HG03060 (cell line): Measurements from ENCODE around the gene NFATC1.

ENCODE experiments used
- ATAC-seq: cut with Tn5 transposase; IDR thresholded peaks from one replicate; pipeline ENCODE4 v1.9.1; 2021; ENCODE audit warnings: low read depth, moderate number of reproducible peaks; ENCODE audit not compliant: unreplicated experiment

NFATC1 gene

DNA sequence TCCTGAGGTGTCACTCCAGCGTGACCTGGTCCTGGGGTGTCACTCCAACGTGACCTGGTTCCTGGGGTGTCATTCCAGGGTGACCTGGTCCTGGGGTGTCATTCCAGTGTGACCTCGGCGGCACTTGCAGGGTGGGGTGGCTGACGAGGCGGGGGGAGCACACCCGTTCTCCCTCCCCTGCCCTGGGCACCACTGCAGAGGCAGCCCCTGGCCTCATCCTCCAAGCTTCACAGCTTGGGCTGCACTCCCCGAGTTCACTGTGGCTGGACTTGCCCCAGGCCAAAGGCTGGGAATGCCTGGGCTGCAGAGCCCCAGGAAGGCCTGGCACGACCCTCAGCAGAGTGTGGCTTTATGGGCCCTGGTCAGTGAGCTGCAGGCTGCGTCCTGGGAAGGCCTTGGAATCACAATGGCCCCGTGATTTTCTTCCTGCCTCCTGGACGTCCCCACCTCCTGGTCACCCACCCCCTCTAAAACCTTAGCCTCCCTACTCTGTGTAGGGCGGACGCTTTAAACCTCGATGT is 88.3 kb downstream of the NFATC1 start:
- ATAC-seq = no peak

DNA sequence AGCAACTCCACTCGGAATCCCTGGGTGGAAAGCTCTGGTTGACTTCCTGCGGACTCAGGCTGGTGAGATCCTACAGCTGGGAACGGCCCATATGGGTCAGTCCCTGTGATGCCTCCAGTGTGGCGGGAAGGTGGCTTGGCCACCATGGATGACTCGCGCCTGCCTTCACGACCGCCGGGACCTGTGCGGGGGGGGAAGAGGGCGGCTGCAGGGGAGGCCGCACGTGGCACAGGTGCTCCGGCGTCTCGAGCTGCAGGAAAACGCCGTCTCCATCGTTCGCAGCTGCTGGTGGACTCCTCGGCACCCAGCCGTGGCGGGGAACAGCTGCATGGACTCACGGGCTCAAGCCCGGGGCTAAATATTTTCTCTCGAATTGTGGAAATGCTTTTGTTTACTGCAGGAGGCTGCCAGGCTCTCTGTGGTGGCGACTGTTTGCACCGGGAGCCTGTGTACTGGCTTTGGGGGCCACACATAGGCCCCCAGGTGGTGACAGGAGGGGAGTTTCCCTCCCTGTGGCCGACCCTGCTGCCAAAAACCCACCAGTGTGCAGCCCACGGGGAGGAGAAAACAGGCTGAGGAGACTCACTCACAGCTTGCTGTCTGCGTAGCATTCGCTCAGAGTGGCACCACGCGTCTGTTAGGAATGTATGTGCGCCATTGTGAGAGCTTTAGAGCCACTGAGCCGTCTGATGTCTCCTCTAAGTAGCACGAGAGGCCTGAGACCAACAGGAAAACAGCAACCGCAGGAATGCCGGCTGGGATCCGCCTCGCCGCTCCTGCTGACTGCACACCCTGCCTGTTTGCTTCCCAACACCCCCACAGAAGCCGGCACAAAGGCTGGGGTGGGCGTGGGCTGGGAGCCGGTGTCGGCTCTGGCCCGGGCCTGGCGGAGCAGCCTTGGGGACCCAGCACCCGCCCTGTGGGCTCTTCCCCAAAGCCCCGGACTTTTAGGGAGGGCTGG is 89.2 kb downstream of the NFATC1 start:
- ATAC-seq = no peak

DNA sequence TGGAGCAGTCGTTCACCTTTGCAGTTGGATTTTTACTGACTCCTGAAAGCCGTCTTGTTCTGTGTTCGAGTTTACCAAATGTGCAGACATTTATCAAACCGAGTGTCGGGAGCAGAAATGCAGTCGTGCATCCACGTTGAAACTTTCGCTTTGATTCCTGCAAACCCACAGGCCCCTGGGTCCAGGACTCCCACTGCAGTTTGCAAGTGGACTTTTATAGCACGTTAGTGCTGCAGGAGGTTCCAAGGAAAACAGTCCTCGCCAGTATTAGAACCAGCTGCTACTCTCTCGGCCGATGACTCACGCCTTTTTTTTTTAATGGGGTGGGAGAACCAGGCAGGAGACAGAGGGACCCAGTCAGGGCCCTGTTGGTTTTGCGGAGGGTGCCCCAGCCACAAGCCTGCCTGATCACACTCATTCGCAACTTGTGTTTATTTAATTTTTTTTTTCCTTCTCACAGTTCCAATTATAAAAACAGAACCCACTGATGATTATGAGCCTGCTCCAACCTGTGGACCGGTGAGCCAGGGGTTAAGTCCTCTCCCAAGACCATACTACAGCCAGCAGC is 90.1 kb downstream of the NFATC1 start:
- no peak for ATAC-seq

DNA sequence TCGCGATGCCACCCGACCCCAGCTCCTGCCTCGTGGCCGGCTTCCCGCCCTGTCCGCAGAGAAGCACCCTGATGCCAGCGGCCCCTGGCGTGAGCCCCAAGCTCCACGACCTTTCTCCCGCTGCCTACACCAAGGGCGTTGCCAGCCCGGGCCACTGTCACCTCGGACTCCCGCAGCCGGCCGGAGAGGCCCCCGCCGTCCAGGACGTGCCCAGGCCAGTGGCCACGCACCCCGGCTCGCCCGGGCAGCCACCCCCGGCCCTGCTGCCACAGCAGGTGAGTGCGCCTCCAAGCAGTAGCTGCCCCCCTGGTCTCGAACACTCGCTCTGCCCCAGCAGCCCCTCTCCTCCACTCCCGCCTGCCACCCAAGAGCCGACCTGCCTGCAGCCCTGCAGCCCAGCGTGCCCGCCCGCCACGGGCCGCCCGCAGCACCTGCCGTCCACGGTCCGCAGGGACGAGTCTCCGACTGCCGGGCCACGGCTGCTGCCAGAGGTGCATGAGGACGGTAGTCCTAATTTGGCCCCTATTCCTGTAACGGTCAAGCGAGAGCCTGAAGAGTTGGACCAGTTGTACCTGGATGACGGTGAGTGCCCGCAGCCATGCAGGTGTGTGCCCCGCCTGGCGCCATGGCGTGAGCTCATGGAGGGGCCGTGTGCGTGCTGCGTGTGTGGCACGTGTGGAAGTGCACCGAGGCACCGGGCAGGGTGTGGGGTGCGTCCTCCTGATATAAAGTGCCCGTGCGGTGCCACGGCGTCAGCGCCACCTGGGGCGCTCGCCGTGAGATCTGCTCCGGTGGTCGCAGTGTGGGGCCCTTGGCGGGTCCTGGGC is 90.8 kb downstream of the NFATC1 start:
- no peak for ATAC-seq

DNA sequence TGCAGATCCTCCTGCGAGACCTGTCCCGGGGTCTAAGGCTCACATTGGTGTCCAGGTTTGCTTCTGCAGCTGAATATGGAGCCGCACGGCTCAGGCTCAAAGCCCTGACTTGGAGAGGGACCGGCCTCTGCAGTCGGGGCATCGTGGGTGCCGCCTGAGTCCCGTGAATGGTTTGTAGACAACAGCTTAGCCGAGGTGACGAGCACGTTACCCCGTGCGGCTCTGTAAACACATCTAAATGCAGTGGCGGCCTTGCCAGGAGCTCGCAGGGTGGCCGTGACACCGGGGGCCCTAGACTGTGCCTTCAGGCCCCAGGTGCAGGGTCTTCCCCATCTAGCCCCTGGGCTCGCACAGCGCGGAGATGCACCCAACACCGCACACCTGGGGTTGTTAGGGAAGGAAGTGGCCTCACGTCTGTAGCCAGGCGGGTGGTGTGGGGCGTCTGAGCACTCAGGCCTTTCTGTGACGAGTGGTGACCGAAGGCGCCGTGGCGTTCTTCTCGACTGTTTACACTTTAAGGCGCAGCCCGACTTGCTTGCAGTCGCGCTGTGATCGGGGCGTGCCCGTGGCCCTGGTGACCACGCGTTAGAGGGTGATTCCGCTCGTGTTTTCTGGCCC is 91.6 kb downstream of the NFATC1 start:
- no peak for ATAC-seq

DNA sequence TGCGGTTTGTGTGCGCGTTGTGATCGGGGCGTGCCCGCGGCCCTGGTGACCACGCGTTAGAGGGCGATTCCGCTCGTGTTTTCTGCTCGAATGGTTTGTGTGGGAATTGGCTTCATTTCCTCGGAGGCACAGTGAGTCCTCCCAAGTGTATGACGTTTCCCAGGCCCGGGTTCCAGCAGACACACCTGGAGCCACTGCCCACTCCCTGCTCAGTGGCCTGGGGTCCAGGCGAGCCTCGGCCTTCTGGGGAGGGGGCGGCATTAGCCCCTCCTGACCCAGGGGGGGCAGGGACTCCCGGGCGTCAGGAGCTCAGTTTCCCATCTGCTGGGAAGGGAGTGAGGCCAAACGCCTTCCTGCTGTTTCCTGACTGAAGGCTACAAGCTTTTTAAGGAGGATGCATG is 92.1 kb downstream of the NFATC1 start:
- no peak for ATAC-seq

DNA sequence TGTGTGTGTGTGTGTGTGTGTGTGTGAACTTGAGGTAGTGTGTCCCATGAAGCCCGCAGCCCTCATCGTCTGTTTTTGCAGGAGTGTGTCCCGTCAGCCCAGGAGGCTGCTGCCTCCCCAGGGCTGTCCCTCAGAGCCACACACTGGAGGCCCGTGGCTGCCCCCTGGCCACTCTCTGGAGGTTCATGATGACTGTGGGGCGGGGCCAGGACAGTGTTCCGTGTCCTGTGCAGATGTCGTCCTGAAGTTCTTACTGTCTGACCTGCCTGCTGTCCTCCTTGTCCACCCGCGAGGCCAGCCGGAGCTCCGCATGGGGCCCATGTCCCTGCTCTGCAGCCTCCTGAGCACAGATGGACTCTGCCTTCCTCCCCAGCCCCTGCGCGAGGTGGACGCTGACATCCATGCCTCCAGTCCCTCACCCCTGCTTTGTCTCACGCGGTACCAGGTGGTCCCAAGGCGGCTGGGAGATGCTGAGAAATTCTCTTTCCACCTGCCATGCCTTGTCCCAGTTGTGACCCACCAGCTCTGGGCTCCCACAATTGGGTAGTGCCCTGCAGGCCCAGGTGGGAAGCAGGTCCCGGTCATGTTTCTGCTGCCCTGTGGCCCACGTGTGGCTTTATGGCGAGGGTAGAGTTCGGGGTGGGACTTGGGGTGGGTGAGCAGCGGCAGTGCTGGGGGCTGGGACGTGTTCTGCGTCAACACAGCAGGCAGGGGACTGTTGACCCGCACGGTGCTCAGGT is 92.8 kb downstream of the NFATC1 start:
- ATAC-seq = no peak

DNA sequence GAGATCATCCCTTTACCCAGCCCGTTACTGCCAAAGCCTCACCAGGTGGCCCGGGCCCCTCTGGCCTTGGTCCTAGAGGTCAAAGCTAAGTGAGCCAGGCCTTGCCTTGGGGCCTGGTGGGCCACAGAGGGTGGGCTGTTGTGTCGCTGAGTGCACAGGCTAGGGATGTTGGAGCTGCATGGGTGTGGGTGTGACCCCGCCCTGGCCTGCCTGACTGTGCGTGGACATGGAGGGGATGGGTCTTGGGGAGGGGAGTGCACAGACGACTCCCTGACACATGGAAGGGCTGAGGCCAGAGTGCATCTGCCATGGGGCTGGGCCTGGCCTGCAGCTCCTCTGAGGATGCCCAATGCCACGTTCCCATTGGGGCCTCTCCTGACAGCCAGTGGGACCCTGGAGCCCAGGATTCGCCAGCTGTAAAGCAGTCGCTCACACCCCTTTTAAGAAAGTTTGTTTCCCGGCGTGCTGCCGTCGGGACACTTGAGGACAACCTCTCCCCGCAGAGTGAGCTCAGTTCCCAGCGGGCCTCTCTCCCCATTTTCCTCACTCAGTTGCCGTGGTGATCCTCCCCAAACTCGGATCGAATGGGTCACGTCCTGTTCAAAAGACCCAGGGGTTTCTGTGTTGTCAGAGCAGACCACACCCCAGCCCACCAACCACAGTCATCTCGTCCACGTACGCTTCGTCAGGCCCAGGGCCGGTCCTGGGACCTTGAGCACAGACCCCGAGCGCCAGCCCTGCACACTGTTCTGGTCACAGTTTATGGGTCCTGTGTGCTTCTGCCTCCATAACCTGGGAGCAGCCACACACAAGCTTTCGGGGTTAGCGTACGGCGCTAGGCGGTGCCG is 93.5 kb downstream of the NFATC1 start:
- no peak for ATAC-seq

DNA sequence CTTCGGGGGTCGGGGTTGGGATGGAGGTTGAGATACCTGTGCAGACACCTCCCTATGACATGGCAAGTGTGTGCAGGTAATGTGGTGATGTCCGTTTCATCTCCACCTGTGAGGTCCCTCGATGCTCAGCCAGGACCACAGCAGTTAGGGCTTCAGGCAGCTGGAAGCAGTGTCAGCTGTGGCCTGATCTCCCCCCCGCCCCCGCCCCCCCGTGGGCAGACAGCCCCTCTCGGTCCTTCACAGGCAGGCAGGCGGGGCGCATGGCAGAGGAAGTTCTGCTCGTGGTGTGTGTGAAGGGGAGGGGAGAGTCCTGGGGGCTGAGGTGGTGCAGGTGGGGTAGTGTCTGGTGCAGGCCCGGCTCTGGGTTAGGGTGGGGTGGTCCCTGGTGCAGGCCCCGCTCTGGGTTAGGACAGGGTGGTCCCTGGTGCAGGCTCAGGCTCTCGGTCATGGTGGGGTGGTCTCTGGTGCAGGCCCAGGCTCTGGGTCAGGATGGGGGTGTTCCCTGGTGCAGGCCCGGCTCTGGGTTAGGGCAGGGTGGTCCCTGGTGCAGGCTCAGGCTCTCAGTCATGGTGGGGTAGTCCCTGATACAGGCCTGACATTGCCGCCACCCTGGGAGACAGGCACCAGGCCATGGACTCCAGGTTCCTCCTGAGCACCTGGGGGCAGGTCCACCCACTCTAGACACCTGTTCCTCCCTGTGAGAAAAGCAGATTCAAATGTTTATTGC is 94.3 kb downstream of the NFATC1 start:
- ATAC-seq = no peak

DNA sequence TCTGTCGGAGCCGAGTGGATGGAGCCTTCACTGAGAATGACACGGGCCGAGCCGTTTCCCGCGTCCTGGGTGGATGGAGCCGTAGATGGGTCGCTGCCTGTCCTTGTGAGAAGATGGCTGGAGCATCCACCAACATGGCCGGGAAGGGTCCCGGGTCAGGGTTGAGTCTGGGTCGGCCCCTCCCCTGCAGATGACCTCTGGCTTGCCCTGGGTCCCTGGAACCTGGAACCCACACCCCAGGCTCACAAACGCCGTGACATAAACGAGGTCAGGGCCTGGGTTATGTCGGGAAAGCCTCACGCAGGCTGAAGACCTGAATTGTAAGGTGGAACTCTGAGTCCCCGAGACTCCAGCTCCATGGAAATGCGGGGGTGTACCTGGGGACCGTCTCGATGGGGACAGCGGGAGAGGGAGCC is 94.9 kb downstream of the NFATC1 start:
- no peak for ATAC-seq

DNA sequence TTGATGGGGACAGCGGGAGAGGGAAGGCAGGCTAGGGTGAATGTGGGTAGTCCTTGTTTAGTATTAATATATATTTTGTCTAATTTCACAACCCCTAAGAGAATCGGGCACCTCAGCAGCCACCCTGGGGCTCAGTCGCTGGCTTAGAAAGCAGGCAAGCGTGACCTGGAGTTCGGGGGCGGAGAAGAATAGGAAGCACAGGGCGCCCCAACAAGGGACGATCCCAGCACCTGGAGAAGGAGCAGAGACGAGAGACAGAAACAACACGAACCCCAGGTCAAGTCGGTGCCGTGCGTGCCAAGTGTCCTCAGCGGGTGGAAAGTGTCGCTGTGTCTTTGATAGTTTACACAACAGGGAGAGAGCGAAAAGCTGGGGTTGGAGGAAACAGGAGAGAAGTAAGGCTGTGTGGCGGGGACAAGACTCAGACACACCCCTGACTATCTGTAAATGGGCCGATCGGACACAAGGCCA is 95.4 kb downstream of the NFATC1 start:
- no peak for ATAC-seq

DNA sequence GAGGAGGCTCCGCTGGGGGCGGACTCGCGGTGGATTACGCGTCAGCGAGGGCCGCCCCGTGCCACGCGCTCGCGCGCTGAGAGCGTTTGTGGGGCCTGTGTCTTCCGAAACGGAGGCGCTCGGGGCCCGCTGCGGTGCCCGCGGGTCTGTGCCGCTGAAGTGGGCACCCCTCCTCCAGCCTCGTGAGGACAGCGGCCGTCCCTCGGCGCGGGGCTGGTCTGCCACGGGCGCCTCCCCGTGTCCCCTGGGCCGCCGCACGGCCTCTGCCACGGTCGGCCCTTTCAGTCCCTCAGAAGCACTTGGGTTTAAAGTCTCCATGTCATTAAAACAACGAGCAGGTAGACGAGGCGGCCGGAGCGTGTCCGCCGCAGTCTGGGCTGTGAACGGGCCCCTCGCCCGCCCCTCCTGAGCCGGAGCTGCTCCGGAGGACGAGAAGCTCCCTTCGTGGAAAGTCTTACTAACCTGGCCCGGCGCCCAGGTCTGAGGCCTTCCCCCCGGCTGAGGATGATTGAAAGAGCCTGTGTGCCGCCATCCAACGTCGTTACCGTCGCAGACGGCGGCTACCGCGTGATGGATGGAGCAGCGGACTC is 97.6 kb downstream of the NFATC1 start:
- ATAC-seq = no peak

DNA sequence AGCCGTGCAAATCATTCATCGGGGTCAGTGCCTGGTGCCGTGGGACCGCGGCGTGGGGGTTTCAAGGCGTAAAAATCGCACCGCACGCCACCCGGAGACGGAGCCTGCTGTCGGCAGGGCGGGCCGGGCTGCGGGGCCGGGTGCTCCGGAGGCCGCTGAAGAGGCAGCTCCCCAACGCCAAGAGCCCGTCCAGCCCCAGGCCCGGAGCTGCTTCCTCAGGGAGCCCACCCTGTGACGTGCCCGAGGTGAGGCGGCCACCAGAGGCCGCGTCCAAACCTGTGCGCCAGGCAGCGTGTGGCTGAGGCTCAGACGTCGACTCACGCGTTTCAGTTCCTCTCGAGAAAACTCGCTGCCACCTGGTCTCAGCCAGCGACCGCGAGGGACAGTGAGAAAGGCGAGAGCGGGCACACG is 98.1 kb downstream of the NFATC1 start:
- ATAC-seq = no peak

DNA sequence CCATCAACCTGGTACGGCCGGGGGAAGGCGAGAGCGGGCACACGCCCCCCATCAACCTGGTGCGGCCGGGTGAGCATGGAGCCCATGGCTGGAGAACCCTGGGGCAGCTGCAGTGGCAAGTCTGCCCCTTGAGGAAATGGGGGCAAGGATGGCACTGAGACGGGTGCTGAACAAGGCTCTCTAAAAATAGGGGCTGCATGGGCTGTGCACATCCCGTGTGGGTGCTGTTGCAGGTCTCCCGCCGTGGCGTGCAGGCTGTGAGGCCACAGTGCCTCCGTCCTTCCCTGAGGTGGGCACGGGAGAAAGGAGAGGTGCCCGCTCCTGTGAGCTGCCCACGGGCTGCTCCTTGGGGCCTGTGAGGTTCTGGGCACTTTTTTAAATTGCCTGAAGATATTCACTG is 99.2 kb downstream of the NFATC1 start:
- ATAC-seq = no peak

DNA sequence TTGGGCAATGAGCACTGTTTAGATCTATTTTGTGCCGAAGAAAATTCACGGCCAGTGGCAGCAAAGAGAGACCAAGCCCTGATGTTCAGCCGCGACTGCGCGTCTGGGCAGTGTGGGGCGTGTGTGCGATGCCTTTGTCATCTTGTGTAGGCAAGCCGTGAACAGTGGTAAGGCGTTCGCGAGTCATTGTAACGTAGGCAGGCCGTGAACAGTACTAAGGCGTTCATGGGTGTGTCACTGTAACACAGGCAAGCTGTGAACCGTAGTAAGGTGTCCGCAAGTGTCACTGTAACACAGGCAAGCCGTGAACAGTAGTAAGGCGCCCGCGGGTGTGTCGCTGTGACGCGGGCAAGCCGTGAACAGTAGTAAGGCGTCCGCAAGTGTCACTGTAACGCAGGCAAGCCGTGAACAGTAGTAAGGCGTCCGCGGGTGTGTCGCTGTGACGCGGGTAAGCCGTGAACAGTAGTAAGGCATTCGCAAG is 99.9 kb downstream of the NFATC1 start:
- no peak for ATAC-seq

DNA sequence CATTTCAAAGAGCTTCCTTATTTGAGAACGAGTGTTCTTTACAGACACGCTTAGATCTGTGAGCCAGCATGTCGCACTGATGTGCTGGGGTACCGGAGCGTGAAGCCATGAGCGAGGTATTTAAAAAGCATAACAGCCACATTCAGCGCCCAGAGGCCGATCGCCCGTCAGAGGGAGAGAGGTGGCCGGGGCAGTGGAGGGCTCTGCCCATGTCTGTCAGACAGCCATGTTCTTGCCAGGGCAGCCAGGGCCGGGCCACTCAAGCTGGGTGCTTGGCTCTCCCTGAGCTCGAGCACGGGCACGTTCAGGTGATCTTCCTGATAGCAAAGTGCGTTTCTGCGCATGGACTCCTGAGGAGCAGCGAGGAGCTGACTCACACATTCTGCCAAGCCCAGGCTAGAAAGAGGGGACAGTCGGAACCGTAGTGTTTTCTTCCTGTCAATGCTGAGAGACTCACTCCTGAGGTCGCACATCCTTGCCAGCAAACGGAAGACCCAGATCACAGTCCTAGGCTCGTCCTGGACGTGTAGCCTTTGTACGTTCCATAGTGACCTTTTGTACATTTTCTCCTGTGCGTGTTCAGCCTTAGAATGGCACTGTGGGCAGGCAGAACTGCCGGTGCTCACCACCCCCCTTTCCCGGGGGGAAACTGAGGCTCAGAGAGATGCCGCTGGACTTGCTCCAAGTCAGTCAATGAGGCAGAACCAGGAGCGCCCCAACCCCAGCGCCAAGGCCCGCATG is 100.7 kb downstream of the NFATC1 start:
- ATAC-seq = no peak
